NCI-H774 (cell line): ENCODE results near the gene DDX10.
"Not testable (repeated sequence)": the region's sequence is repeated elsewhere in the genome, so short reads cannot be mapped to it uniquely, and the experiment has no call there.

Experiments used
- DNase-seq: peaks from one replicate; lab custom pipeline; 2025; lab: John Stamatoyannopoulos, UW

Gene DDX10

DNA sequence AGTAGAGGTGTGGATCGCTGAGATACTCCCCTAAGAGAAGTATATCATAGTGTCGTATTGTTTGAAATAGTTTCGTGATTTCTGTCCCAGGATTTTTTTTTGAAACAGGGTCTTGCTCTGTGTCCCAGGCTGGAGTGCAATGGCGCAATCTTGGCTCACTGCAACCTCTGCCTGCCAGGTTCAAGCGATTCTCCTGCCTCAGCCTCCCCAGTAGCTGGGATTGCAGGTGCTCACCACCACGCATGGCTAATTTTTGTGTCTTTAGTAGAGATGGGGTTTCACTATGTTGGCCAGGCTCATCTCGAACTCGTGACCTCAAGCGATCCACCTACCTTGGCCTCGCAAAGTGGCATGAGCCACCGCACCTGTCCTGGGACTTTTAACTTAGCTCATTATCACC, 159.1 kb downstream of the DDX10 start:
- not testable (repeated sequence) for DNase-seq

DNA sequence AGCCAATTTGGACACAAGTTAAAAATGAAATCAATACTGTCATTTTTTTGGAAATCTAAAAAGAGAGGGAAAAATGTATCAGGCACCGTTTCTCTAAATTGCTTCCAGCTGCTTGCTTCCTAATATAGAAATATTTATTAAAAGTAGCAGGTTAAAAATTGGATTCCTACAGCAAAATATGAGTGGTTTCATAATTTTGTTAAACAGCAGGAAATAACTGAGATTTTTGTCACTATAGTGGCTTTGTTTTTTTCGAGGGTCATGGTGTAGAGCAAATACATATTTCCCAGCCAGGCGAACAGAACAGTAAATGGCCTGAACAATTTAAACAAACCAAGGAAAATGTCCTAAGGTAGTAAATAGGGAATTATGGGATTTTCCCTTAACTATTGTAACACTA, 159.7 kb downstream of the DDX10 start:
- no peak for DNase-seq

DNA sequence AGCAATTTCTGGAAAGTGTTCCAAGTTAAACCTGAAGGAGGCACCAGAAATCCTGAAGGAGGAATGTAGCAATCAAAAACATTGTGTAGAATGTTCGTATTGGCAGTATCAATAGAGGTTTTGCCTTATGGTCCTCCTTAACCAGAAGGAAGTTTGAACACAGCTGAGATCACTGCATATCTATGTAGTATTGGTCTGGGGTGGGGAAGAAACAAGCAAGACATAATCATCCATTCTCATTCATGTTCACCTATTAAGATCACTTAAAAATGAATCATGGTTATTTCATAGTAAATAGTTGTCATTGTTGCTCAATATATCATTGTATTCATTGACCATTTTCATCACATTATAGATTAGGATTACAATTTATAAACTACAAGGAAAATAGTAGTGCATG, 160.5 kb downstream of the DDX10 start:
- no peak for DNase-seq

DNA sequence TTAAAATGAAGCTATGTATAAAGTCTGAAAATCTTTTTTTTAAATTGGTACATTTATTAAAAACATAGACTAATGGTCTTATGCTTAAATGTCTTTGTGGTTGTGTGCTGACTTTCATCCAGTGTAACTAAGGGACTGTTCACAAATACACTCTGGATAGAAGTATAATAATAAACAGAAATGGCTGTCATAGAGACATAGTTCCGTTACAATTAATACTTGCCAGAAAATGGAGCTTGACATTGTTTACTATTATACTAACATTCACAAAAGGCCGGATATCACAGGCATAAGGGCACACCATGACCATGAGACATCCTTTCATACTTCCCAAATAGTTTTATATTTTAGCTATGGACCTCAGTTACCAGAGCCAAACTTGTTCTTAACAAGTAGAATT, 161.3 kb downstream of the DDX10 start:
- DNase-seq: no peak

DNA sequence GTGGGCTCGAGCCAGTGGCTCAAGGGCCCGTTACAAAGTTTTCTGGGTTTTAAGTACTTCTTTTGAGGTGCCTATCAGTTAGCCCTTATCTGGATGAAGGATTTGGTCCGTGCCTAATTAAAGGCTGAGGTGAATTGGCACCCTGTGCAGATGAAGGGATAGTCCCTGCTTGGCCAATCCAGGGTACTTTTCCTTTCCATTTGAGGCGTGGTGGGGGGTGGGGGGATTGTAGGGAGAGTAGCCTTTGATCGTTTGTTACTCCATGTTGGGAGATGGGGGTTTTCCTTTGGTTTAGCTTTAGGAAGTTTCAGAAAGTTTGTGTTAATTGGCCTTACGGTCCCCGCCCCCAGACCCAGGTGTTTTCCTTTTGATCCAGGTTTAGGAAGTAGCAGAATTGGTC, 170.8 kb downstream of the DDX10 start:
- no peak for DNase-seq

DNA sequence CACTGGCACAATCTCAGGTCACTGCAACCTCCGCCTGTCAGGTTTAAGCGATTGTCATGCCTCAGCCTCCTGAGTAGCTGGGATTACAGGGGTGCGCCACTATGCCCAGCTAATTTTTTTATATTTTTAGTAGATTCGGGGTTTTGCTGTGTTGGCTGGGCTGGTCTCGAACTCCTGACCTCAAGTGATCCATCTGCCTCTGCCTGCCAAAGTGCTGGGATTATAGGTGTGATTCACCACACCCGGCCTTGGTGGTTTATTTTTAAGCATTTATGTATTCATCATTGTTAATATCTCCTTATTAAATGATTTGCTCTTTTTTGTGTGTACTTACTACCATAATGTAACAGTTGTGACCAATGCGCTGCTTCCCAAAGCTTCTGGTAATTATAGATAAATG, 171.7 kb downstream of the DDX10 start:
- DNase-seq: no peak

DNA sequence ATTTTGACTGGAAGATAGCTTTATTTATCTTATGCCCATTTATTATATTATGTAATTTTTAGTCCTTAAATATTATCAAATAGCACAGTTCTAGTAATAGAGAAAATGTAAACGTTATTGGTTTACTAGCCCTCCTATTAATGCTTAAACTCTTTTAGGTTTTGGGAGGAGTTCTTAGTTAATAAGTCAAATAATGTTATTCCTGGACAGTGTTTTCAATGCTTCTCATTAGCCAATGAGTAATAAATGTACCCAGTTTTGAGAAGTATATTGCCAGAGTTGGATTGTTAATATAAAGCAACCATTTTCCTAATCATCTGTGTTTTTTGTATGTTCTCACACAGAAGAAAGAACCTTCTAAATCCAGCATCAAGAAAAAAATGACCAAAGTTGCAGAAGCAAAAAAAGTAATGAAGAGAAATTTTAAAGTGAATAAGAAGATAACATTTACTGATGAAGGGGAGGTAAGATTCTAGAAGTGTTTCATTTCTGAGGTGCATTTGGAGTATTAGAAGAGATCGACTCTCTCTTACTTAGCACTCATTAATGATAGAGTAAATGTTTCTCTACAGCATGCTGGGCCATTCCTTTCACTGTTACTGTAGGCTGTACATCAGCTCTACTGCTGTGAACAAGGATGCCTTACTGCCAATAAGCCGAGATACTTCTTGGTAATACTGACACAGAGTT, 173.4 kb downstream of the DDX10 start:
- DNase-seq: no peak

DNA sequence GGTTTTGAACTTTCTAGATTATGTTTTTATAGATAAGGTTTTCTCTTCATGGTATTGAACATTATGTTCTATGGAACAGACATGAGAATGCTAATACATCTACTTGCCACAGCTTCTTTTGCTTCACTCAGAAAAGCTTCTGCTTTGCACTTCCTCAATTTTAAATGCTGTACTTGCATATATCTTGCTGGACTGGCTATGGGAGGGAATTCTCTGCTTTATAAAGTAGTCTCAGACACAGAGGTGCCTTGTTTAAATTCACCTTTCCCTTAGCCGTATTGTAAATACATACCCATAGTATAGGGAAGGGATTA, 173.9 kb downstream of the DDX10 start:
- no peak for DNase-seq

DNA sequence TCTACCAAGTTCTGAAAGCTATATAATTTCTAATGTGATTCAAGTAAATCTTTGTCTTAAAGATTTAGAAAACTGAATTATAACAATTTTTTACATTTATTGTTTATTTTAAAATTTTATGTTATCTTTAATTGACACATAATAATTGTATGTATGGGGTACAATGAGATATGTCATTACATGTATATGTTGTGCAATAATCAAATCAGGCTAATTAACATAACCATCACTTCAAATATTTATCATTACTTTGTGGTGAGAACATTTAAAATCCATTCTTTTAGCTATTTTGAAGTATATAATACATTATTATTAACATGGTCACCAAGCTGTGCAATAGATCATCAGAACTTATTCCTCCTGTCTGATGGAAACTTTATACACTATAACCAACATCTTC, 181.1 kb downstream of the DDX10 start:
- no peak for DNase-seq

DNA sequence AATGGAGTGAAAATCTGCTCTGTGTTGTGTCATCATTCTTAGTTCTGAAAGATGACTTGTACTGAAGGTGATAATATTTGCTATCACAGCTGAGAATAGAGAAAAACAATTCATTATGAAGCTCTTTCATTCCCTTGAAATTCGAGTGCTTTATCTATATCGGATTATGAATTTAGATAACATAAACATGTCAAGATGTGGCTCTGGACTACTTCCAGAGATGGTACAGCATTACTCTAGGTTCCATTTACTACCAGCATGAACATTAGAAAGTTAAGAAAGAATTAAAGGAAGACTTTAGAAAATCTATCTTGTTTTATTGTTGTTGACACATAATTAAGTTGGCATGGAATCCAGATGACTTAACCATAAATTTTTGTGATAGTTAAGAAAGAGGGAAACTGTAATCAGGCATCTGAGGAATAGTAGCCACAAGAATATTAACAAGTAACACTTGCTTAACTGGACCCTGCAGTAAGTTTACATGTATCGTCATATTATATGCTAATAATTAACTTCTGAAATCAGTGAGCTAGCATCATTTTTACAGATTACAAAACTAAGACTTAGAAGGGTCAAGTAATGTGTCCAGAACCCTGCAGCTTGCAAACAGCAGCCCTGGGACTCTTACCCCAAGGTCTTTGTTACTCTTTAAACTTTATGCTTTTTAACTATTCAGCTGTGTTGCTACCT, 182.6 kb downstream of the DDX10 start:
- DNase-seq: no peak

DNA sequence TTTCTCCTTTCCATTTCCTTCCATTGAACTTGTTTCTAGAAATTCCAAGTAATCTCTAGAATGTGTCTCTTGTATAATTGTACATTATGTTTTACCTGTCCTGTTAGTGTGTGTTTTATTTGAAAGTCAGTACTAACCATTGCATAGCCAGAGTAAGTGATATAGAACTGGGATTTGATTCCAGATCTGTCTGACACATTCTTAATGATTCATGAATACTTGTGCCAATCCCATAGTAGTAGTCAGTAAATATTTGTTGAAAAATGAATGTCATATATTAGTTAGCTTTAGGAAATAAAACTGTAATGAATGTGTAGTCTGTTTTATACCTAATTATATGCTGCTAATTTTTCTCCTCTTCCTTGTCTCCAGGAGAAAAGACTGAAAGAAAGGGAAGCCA, 186.9 kb downstream of the DDX10 start:
- no peak for DNase-seq

DNA sequence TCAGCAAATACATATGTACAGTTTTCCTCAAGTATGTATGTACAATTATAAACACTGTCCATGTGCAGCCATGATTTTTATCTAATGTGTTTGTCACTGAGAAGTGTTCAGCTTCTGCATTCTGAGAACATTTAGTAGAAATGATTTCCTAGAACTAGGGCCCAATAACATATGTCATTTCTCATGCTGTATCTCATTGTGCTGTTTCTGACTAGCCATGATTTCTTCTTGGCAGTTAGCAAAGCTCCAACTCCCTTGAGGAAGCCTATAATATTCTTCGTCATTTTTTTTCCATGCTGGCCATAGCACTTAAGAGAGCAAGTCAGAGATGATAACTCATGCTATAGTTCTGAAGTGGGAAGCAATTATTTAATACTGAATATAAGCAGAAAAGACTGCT, 187.8 kb downstream of the DDX10 start:
- DNase-seq: no peak

DNA sequence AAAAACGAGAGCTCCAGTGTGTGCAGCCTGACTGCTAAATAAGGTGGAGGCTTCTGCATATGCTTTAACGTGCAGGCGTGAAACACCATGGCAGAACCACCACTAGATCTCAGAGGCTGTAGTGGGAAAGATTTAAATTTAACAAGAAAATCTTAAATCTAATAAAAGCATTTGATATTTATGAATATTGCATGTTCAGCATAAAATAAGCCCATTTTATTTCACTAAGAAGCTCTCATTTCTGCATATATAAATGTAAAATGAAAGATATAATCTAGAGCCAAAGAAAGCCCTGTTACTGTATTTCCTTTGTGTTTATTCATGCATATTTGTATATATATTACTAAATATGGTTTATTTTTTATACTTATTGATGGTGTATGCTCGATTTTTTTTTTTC, 188.3 kb downstream of the DDX10 start:
- no peak for DNase-seq

DNA sequence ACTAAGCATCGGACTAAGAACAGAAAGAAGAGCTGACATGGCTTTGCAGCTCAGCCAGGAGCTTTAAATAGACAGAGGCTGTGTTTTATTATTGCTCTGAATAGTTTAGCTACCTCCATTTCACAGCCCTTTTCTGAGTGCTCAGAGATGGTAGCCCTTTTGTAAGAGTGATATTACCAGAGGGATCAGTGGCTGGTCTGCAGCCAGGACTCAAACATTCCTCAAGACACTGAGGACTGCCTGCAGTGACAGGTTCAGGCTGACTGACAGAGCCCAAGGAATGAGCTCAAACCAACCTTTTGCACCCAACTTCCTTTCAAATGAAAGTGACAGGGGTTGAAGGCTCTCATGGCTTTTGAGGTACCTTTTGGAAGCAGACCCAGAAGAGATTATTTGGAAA, 189.0 kb downstream of the DDX10 start:
- DNase-seq: no peak

DNA sequence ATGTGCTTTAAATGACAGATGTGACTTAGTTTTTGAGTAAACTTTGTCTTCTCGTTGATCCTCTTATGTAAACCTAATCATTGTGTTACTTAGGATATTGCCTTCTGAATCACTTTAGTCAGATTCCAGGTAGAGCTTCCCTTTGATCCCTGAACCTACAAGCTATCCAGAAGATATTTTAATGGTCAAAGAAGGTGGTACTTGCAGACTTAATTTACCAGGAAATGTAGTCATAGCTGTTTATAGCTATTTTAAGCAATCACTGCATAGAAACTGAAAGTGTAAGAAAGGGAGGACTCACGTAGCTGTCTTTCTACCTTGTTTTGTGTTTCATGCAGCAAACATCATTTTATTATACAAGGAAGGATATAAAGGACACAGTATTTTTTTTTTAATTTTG, 189.5 kb downstream of the DDX10 start:
- no peak for DNase-seq

DNA sequence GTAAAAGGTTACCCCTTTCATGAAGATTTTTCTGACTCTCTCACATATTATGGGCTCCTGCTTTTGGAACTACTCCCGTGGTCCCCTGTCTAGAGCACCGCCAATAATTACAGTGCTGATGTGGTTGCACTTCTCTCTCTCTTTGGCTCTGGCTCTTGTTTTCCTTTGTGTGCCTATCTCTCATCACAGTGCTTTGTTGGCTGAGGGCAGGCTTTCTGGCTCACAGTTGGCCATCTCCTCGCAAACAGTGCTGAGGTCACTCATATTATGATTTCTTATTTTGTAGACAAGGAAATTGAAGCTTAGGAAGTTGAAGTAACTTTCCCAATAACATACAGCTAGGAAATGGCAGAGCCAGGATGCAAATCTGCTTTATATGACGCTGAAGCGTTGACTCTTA, 192.5 kb downstream of the DDX10 start:
- no peak for DNase-seq

DNA sequence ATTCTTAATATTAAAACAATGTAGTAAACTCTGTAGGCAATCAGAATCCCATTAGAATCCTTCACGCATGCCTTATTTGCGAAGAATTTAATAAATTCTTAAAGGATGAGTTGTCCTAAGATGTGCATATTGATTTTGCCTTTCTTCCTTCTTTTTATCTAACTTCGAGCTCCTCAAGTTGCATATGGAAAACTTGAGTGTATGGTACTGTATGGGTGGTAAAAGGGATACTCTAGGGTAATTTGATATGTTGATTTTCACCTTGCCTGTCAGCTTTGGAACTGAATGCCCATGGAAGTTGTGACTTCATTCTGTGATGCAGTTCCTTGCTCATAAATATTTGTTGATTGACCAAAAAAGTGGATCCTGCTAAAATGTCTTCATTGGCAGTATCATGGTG, 193.8 kb downstream of the DDX10 start:
- DNase-seq: no peak

DNA sequence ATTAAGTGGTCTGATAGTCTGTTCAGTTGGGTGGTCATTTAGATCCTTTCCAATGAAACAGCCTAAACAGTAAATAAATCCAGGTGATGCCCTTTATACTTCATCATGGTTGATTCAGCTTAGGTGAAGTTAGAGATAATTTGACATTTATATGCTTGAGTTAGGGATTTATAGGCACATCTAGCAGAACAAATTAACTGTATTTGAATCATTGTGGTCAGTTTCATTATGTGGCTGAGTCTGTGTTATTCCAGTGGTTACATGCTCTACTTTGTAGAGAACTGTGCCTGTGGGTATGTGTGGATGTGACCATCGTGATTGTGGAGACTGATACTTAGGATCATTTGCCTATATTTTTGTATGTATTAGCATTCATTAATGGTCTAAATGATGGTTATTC, 194.6 kb downstream of the DDX10 start:
- DNase-seq: no peak

DNA sequence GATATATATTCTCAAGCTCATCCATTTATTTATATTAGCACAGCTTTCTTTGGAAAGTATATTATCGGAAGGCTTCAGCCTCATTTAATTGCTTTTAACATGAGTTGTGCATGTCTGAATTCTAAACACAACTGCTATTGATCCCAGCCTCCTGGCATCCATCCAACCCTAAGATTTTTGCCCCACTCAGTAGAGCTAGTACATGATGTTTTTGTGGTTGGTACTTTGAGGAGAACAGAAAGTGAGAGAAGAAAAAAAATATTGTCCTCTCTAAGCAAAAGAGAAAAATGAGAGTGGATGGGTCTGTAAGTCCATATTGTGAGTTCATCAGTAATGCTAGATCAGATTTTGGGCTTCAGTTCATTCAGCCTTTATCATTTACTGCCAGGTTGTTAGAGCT, 198.7 kb downstream of the DDX10 start:
- no peak for DNase-seq

DNA sequence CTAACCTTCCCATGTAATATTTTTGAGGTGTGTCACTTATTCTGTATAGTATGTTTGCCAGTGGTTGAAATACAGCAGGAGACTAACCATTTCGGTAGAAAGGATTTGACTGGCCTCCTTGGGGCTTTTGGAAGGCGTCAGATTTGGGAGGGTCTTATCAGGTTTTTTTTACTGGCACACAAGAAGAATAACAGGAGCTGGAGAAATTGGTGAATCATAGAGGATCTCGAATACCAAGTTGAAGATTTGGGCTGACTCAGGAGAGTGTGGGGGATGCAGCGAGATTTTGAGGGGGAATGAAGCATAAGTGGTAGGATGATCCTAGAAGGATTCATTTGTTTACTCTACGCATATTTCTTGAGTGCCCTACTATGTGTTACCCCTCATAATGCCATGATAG, 200.5 kb downstream of the DDX10 start:
- DNase-seq: no peak

DNA sequence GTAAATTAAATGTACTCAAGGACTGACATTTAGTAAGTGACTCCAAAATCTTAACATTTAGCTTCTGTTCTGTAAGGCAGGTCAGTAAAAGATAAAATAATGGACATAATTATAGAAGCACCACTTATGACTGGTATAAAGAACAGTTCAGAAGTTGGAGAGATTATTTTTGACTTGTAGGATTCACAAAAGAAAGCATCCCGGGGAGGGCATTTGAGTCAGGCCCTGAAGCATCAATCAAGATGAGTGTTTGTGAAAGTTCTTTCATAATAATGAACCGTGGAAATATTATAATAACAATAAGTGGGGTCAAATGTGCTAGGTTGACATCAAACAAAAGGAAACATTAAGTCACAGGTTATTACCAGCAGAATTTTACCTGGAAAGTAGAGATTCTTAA, 201.9 kb downstream of the DDX10 start:
- DNase-seq: no peak

DNA sequence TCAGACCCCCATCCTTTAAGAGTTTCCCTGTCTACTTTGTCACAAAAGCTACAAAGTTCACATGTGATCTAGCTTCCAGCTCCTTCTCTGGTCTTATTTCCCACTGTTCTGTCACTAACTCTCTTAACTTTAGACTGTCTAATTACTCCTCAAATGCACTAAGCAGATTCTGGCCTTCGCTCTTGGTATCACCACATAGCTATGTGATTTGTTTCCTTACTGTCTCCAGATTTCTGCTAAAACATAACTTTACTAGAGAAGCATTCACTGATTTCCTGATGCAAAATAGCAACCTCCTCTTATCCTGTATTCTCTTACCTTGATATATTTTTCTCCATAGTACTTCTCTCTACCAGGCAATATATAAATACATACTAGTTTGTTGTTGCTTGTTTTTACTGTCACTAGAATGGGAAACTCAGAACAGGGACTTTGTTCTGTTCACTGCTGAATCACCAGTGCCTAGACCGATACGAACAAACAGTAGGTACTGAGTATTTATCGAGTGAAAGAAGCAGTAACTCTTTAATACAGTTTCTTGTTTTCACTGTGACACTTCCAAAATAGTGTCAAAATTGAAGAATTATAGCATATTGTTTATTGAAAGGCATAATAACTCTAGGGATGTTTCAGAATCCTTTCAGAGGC, 205.6 kb downstream of the DDX10 start:
- no peak for DNase-seq

DNA sequence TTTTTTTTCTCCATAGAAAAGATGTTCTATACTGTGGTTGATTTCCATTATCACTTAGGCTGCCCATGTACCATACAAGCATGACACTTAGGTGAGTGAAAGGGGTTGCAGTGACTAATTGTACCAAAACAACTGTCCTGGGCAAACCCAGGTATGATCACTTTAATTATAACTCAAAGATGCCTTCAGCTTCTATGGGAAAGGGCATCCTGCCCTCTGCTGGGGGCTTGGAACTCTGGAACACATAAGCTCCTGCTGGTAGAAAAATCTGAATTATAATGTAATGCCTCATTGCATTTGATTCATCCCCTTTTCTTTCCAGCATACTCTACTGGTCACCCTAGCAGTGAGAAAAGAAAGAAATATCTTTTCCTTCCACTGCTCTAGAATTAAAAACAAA, 206.3 kb downstream of the DDX10 start:
- DNase-seq: no peak

DNA sequence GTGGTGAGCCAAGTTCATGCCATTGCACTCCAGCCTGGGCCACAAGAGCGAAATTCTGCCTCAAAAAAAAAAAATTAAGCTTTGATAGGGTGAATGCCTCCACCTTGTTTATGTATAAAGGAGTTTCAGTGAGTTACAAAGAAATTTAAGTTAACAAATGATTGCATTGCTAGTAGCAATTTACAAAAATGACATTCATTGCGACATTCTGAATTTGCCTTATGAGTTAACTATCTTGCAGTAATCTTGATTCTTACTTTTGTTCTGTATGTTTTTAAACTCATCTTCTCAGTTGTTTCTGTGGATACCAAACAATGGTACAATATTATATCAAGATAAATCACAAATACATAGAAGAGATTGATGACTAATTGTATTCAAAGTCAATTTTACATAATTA, 207.0 kb downstream of the DDX10 start:
- no peak for DNase-seq
